HepG2 (cell line): ENCODE data around the gene COPS6. TPM values are rescaled to one million over a fixed set of nuclear protein-coding genes. Genes with fewer than 3 reads are reported as not detected.

ENCODE experiments used
- HMGXB4 ChIP-seq, 2 experiments: sonication (generic) in 1 of 2; formaldehyde crosslinking in 1 of 2; IDR thresholded peaks; 2 replicates each; pipeline versions ENCODE4 v1.4.0 to v1.6.1; 2018 to 2020; ENCODE audit warnings: missing genetic modification reagents in 2 of 2, borderline replicate concordance in 1 of 2, low read depth in 1 of 2, mild to moderate bottlenecking in 1 of 2, missing biosample characterization in 1 of 2
- MZF1 ChIP-seq: sonication (generic); formaldehyde crosslinking; IDR thresholded peaks from 2 replicates; pipeline ENCODE4 v1.8.1; 2023; ENCODE audit warnings: mild to moderate bottlenecking, missing genetic modification reagents, borderline replicate concordance
- PHF21A ChIP-seq: sonication (generic); formaldehyde crosslinking; IDR thresholded peaks from 2 replicates; pipeline ENCODE4 v1.5.0; 2020; ENCODE audit warnings: mild to moderate bottlenecking, missing genetic modification reagents
- PLSCR1 ChIP-seq: sonication (generic); formaldehyde crosslinking; IDR thresholded peaks from 2 replicates; pipeline ENCODE4 v1.5.0; 2020; ENCODE audit warnings: missing genetic modification reagents, mild to moderate bottlenecking, borderline replicate concordance
- POLR2A ChIP-seq, 2 experiments: IDR thresholded peaks; 2 replicates each; pipeline ENCODE4 v1.6.1; 2011; ENCODE audit warnings: low read depth in 2 of 2, low read length in 2 of 2, mild to moderate bottlenecking in 1 of 2, moderate library complexity in 1 of 2; ENCODE audit not compliant: insufficient read depth in 1 of 2
- REPIN1 ChIP-seq: sonication (generic); formaldehyde crosslinking; IDR thresholded peaks from 2 replicates; pipeline ENCODE4 v1.8.0; 2022; ENCODE audit warnings: missing genetic modification reagents, low read depth, mild to moderate bottlenecking, borderline replicate concordance
- SATB2 ChIP-seq: sonication (generic); formaldehyde crosslinking; IDR thresholded peaks from 2 replicates; pipeline ENCODE4 v1.5.0; 2020; ENCODE audit warnings: missing genetic modification reagents
- SETDB1 ChIP-seq: sonication (generic); formaldehyde crosslinking; IDR thresholded peaks from 2 replicates; pipeline ENCODE4 v1.5.1; 2020; ENCODE audit warnings: missing genetic modification reagents, mild to moderate bottlenecking, borderline replicate concordance
- TEF ChIP-seq: sonication (generic); formaldehyde crosslinking; IDR thresholded peaks from 2 replicates; pipeline ENCODE4 v1.5.0; 2020; ENCODE audit warnings: missing genetic modification reagents
- TIGD3 ChIP-seq: sonication (generic); formaldehyde crosslinking; IDR thresholded peaks from 2 replicates; pipeline ENCODE4 v1.5.1; 2020; ENCODE audit warnings: mild to moderate bottlenecking, missing genetic modification reagents, borderline replicate concordance
- ZBTB14 ChIP-seq: sonication (generic); formaldehyde crosslinking; IDR thresholded peaks from 2 replicates; pipeline ENCODE4 v1.4.0; 2020; ENCODE audit warnings: missing genetic modification reagents
- ZBTB46 ChIP-seq: sonication (generic); formaldehyde crosslinking; IDR thresholded peaks from 2 replicates; pipeline ENCODE4 v1.4.0; 2020; ENCODE audit warnings: mild to moderate bottlenecking, missing genetic modification reagents, borderline replicate concordance
- ZNF264 ChIP-seq: sonication (generic); formaldehyde crosslinking; IDR thresholded peaks from 2 replicates; pipeline ENCODE4 v1.4.0; 2020; ENCODE audit warnings: missing genetic modification reagents
- ZNF276 ChIP-seq: sonication (generic); formaldehyde crosslinking; IDR thresholded peaks from 2 replicates; pipeline ENCODE4 v1.4.0; 2020; ENCODE audit warnings: mild to moderate bottlenecking, low read depth, missing genetic modification reagents
- ZNF777 ChIP-seq: sonication (generic); formaldehyde crosslinking; IDR thresholded peaks from 2 replicates; pipeline ENCODE4 v1.4.0; 2020; ENCODE audit warnings: missing genetic modification reagents
- ZNF891 ChIP-seq: sonication (generic); formaldehyde crosslinking; IDR thresholded peaks from 2 replicates; pipeline ENCODE4 v1.5.0; 2020; ENCODE audit warnings: mild to moderate bottlenecking, missing genetic modification reagents
- polyA plus RNA-seq, 8 experiments: library from polyadenylated mRNA; depleted of rRNA in 3 of 8; stranded (reverse) in 7 of 8; unstranded in 1 of 8; fragments of >200 nt; fragmentation: Illumina TruSeq in 4 of 8; extraction: Trizol in 4 of 8; gene quantifications; 2 replicates each; pipeline versions ENCODE4 v1.2.1 to v1.2.3, GENCODE V29; 2011 to 2016; ENCODE audit warnings: low read depth in 4 of 8, missing spikeins in 1 of 8, mixed read lengths in 1 of 8; ENCODE audit not compliant: insufficient read depth in 1 of 8
- total RNA-seq, 5 experiments: library from RNA; depleted of rRNA; stranded (reverse); fragments of >200 nt; fragmentation: Illumina TruSeq; extraction: Trizol; gene quantifications; 2 replicates each; pipeline ENCODE4 v1.2.3, GENCODE V29; 2016; ENCODE audit warnings: low read depth in 1 of 5

Gene COPS6
- total and polyA plus RNA-seq, 2 of the 13 experiments (the other 11 are each of a cell fraction or from before 2014, with no cell fraction given), result 33.4 to 117 TPM

GRCh38 chr7:100126931-100127865 is 38.4 kb downstream of the COPS6 start, which contains the start of gene MBLAC1 (continued):
- no peak for TF ChIP-seq ZBTB46
- peak; percentile 27 to 71; a peak in 3 of 4 replicates for TF ChIP-seq HMGXB4 (CRISPR knock-in tag; IDR thresholded peaks at IDR 0.05; ENCODE audit: borderline replicate concordance in 1 of 2, low read depth in 1 of 2)
- TF ChIP-seq ZNF777 (CRISPR knock-in tag), result peak; percentile 87
- 0 out of 2 replicates have a peak, but pooled peaks have one; percentile 52 for TF ChIP-seq ZNF276
- TF ChIP-seq PHF21A, result peak; percentile 36; the same call in 1 of the 2 replicates
- TF ChIP-seq TEF (CRISPR knock-in tag), result 0 out of 2 replicates have a peak, but pooled peaks have one; percentile 12
- TF ChIP-seq MZF1 (CRISPR knock-in tag), result no peak
- peak; percentile 70; the same call in 1 of the 2 replicates for TF ChIP-seq REPIN1 (CRISPR knock-in tag)
- 0 out of 2 replicates have a peak, but pooled peaks have one; percentile 72 for TF ChIP-seq TIGD3 (CRISPR knock-in tag)
- no peak; the same call in 1 of the 2 replicates for TF ChIP-seq ZNF891 (CRISPR knock-in tag)
- TF ChIP-seq ZBTB14 (CRISPR knock-in tag), result peak; percentile 55; the same call in 1 of the 2 replicates
- no peak for TF ChIP-seq SETDB1 (CRISPR knock-in tag)
- TF ChIP-seq ZNF264 (CRISPR knock-in tag), result 0 out of 2 replicates have a peak, but pooled peaks have one; percentile 52
- TF ChIP-seq SATB2 (CRISPR knock-in tag), result 0 out of 2 replicates have a peak, but pooled peaks have one; percentile 41
- peak in 1 of 2 experiments; percentile 78; a peak in 2 of 4 replicates for TF ChIP-seq POLR2A (IDR thresholded peaks at IDR 0.05; ENCODE audit: insufficient read depth in 1 of 2, low read depth in 2 of 2, low read length in 2 of 2)
- no peak for TF ChIP-seq PLSCR1
